Activated CD4-positive, alpha-beta T cell treated with anti-CD3 and anti-CD28 coated beads, Interleukin-10, Interleukin-2, amounts not matched to agents 100 ng/mL and 50 ng/mL, durations not matched to agents 16 hours and 8 hours (primary cell): ENCODE data around the gene LPP.

ENCODE experiments used
- DNase-seq: peaks from one replicate; pipeline ENCODE4 v3.0.0-alpha.2; 2020

LPP gene

GRCh38 chr3:188533612-188534357 is 379.8 kb downstream of the LPP start:
- DNase-seq, result no peak

- DNase-seq, result no peak
These were observed 380.7 kb downstream of the LPP start for GRCh38 chr3:188534633-188535032.

- DNase-seq, result no peak
These were observed 383.6 kb downstream of the LPP start for GRCh38 chr3:188537606-188538005.

GRCh38 chr3:188539037-188539436 is 385.1 kb downstream of the LPP start:
- DNase-seq, result no peak

- DNase-seq, result no peak
These were observed 385.8 kb downstream of the LPP start for GRCh38 chr3:188539631-188540194.

- no peak for DNase-seq
These were observed 388.2 kb downstream of the LPP start for GRCh38 chr3:188542196-188542595.

- no peak for DNase-seq
These were observed 390.1 kb downstream of the LPP start for GRCh38 chr3:188544012-188544411.

- DNase-seq, result no peak
These were observed 393.1 kb downstream of the LPP start for GRCh38 chr3:188546835-188547670.

GRCh38 chr3:188553569-188553968 is 399.6 kb downstream of the LPP start:
- DNase-seq, result peak; percentile 65

GRCh38 chr3:188554404-188554803 is 400.4 kb downstream of the LPP start:
- DNase-seq, result no peak

- DNase-seq, result no peak
These were observed 403.3 kb downstream of the LPP start for GRCh38 chr3:188557235-188557634.

GRCh38 chr3:188558343-188559071 is 404.6 kb downstream of the LPP start:
- no peak for DNase-seq

- no peak for DNase-seq
These were observed 405.1 kb downstream of the LPP start for GRCh38 chr3:188559072-188559429.

GRCh38 chr3:188559856-188560255 is 405.9 kb downstream of the LPP start:
- DNase-seq, result no peak

GRCh38 chr3:188562144-188562543 is 408.2 kb downstream of the LPP start:
- DNase-seq, result peak; percentile 16

- DNase-seq, result no peak
These were observed 413.7 kb downstream of the LPP start for GRCh38 chr3:188567478-188568195.

GRCh38 chr3:188568736-188569135 is 414.8 kb downstream of the LPP start:
- no peak for DNase-seq

- DNase-seq, result no peak
These were observed 417.7 kb downstream of the LPP start for GRCh38 chr3:188571531-188572095.

- no peak for DNase-seq
These were observed 419.5 kb downstream of the LPP start for GRCh38 chr3:188573291-188573940.

- DNase-seq, result no peak
These were observed 420.0 kb downstream of the LPP start for GRCh38 chr3:188573956-188574355.

GRCh38 chr3:188574885-188575284 is 420.9 kb downstream of the LPP start:
- no peak for DNase-seq

GRCh38 chr3:188575501-188575900 is 421.5 kb downstream of the LPP start:
- DNase-seq, result no peak
